T-helper 17 cell (primary cell): ENCODE results near the gene AUTS2. TPM values are rescaled to one million over a fixed set of nuclear protein-coding genes. Genes with fewer than 3 reads are reported as not detected.

ENCODE experiments used
- ATAC-seq: fragments of 150-1000 bp; cut with Tn5 transposase; 2 replicates; pipeline ENCODE4 v1.10.0; 2021; ENCODE audit warnings: mild to moderate bottlenecking, moderate library complexity
- DNase-seq, 3 donors: peaks; one replicate each; pipeline versions ENCODE4 v3.0.0 to v3.0.0-alpha.2; 2020 to 2021
- H3K9me3 ChIP-seq: one replicate; pipeline ENCODE4 v1.7.0; 2013; ENCODE audit warnings: low read length, mild to moderate bottlenecking; ENCODE audit not compliant: control insufficient read depth, poor library complexity, severe bottlenecking
- H3K27ac Mint-ChIP-seq: one replicate; pipeline ENCODE4 v1.8.0; 2022; ENCODE audit warnings: mild to moderate bottlenecking, moderate library complexity, mixed read lengths
- H3K27me3 Mint-ChIP-seq: one replicate; pipeline ENCODE4 v1.8.0; 2022; ENCODE audit warnings: mixed read lengths
- H3K36me3 Mint-ChIP-seq: one replicate; pipeline ENCODE4 v1.8.0; 2022; ENCODE audit warnings: low read depth, mixed read lengths
- H3K4me1 Mint-ChIP-seq: one replicate; pipeline ENCODE4 v1.8.0; 2022; ENCODE audit warnings: mild to moderate bottlenecking, mixed read lengths
- H3K4me3 Mint-ChIP-seq: one replicate; pipeline ENCODE4 v1.8.0; 2022; ENCODE audit warnings: mild to moderate bottlenecking, moderate library complexity, mixed read lengths
- total RNA-seq, 4 donors: library from RNA in 2 of 4; stranded (reverse) in 2 of 4; gene quantifications; one replicate each; pipeline ENCODE4 v1.2.3 and lab custom pipeline; 2022 to 2026

AUTS2 gene
- total RNA-seq, 2 donors from 2014 or later, result 84.2 to 89.5 TPM

DNA sequence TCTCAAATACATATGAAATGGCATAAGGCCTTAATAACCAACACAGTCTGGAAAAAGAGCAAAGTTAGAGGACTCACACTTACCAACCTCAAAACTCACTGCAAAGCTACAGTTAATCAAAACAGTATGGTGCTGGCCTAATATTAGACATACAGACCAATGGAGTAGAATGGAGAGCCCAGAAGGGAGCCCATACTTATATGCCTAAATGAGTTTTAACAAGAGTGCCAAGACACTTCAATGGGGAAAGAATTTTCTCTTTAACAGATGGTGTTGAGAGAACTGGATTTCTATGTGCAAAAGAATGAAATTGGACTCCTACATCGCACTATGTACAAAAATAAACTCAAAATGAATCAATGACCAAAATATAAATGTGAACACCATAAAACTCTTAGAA lies 522.6 kb downstream of the AUTS2 start:
- no peak overlapping the region for H3K4me3 Mint-ChIP-seq
- no peaks in the 10 kb centered on the region for H3K4me1 Mint-ChIP-seq
- DNase-seq (no peak), ATAC-seq (no peak)
- H3K36me3 Mint-ChIP-seq, result no peaks in the 10 kb centered on the region
- no peaks in the 10 kb centered on the region for H3K27me3 Mint-ChIP-seq
- H3K9me3 ChIP-seq, result no peaks in the 10 kb centered on the region
- no peak overlapping the region for H3K27ac Mint-ChIP-seq

DNA sequence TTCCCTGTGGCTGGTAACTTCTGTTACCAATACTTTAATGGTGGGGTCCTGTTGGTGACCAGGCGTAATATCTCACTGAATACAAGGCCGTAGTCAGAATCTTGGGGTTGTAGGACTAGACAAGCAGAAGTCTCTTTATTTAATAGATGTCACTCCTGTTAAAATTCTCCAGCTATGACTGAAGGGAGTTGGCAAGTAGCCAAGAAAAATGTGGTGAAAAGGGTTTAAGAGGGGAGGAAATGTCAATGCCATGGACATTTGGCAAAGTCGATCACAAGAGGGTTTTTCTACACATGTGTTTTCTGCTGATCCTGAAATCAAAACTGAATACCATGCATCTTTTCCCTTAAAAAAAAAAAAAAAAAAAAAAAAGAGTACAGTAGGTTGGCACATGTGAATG lies 533.5 kb downstream of the AUTS2 start:
- H3K9me3 ChIP-seq, result no peaks in the 10 kb centered on the region
- no peak overlapping the region for H3K27ac Mint-ChIP-seq
- H3K4me3 Mint-ChIP-seq, result no peak overlapping the region
- ATAC-seq (no peak), DNase-seq (no peak)
- H3K4me1 Mint-ChIP-seq, result no peaks in the 10 kb centered on the region
- no peaks in the 10 kb centered on the region for H3K36me3 Mint-ChIP-seq
- no peaks in the 10 kb centered on the region for H3K27me3 Mint-ChIP-seq

DNA sequence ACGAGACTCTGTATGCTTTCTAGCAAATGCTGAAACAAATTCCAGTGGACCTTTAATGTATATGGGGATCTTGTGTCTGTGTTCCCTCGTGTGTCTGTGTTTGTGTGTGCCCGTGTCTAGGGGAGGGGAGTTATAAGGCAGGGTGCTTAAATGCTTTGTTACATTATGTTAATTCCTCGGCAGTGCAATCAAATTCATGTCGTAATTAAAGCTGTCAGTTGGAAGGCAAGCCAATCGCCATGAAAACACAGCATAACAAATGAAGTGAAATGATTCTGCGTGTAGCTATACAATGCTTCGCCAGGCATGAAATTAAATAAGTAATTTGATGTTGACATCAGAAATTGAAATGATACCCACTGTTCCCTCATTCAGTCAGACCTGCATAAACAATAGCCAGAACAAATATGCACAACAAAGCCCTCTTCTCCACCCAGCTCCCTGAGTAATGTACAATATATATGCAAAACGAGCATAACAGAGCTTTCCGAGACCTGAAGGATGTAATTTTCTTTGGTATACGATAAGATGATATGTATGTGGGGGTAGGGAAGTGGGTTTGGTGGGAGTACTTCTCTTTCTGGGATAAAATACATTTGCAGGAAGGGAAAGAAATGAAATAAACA lies 534.1 kb downstream of the AUTS2 start:
- no peak for DNase-seq
- Mint-ChIP-seq H3K4me1 (no peaks in the 10 kb centered on the region), H3K27ac (no peak overlapping the region), H3K4me3 (no peak overlapping the region), H3K36me3 (no peaks in the 10 kb centered on the region), H3K27me3 (no peaks in the 10 kb centered on the region)
- ATAC-seq, result no peak
- H3K9me3 ChIP-seq, result no peaks in the 10 kb centered on the region

DNA sequence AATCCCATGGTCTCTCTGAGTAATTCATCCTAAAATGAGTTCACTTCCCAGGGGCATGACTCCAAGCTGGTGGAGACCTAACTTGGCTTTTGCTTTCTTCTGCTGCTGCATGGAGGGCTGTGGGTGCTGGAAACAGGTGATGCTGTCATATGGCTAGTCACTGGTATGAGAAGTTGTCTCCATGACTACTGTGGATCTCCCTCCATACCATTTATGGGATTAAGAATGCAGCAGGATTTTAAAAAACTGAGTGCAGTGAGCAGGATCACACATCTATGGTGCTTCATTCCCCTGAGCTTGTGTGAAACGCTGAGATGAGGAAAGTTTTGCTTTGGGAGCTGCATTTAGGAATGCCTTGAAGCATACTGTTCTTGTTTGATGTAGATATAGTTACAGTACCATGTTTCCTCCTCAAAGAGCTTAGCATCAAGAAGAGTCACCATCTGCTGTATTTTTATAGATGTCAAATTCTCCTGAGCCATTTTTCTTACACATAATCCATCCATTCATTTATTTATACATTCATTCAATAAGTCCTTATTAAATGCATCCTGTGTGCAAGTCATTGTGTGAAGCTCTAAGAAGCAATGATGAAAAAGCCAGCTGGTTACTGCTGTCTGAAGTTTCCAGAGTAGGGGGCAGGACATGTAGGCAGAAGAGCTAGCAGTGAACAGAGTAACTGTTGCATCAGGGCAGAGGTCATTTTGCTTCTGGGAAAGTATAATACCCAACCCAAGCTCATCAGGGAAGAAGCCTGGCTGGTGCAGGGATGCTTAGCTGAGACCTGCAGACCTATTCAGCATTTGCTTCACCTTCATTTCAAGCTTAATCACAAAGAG lies 534.8 kb downstream of the AUTS2 start:
- H3K9me3 ChIP-seq, result no peaks in the 10 kb centered on the region
- Mint-ChIP-seq H3K4me1 (no peaks in the 10 kb centered on the region), H3K27ac (no peak overlapping the region), H3K36me3 (no peaks in the 10 kb centered on the region), H3K4me3 (no peak overlapping the region), H3K27me3 (no peaks in the 10 kb centered on the region)
- ATAC-seq (no peak), DNase-seq (no peak)

DNA sequence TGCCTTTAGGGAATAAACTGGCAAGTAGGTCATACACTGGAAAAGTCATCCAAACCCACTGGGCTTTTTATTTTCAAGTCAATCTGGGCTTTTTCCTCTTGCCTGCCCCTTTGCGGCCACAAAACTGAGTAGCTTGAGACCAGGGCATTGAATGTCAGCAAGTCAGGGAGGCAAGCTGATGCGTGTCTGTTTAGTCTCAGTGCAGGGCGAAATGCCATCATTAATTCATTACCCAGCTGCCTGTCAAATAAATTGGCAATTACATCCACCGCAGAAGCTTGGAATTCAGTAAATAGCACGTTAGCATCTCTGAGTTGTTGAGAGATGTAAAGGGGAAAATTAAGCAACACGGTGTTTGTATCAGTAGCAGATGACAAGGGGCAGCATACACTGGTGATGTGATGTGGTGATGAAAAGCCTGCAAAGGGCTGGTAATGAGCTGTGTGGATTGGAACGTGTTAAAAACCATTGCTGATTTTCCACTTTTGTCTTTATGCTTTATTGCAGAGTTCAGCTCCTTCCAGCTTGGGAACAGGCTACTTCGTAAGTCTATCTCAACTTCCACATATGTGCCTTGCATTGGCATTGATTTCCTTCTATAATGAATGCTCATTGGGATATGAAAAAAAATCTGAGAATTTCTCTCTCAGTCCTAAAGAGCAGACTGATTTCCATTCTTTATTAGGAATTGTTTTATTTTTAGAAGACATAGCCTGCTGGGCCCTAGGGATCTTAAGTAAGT lies 535.9 kb downstream of the AUTS2 start:
- Mint-ChIP-seq H3K27ac (no peak overlapping the region), H3K4me3 (no peak overlapping the region), H3K36me3 (no peaks in the 10 kb centered on the region), H3K4me1 (no peaks in the 10 kb centered on the region), H3K27me3 (no peaks in the 10 kb centered on the region)
- no peak for ATAC-seq
- DNase-seq, result no peak
- no peaks in the 10 kb centered on the region for H3K9me3 ChIP-seq

DNA sequence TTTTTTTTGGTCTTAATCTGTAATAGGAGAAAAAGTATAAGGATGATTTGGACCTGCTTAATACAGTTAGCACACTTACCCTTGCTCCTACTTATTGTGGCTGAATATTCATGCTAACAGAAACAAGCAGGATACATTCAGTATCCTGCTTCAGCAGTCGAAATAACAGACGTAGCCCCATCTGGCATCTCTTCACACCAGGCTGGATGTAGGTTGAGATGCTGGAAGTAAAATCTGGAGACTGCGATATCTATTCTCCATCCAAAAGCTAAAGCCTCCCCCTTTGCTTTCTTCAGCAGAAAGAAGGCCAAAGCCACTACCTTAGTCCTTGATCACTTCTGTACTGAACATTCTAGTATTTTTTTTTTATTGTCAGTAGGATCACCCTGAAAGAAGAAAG lies 537.4 kb downstream of the AUTS2 start:
- H3K9me3 ChIP-seq, result no peaks in the 10 kb centered on the region
- DNase-seq (no peak), ATAC-seq (no peak)
- H3K27me3 Mint-ChIP-seq, result no peaks in the 10 kb centered on the region
- H3K36me3 Mint-ChIP-seq, result no peaks in the 10 kb centered on the region
- H3K4me1 Mint-ChIP-seq, result no peaks in the 10 kb centered on the region
- H3K27ac Mint-ChIP-seq, result no peak overlapping the region
- H3K4me3 Mint-ChIP-seq, result no peak overlapping the region

DNA sequence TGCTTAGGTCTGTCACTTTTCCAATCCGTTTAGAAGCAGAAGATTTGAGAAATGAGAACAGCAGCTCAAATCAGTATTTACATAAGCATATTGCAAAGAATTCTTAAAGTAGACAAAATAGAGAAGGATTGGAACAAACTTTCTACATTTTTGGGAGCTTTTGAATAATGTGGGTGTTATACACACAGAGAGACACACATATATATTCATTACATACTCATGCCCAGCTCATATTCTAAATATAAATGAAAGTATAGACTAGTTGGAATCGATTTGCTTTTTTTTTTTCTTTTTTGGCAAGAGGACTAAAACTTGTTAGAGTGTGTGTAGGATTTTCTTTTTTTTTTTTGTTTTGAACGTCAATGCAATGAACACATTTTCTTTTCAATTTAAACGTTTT lies 538.9 kb downstream of the AUTS2 start:
- Mint-ChIP-seq H3K36me3 (no peaks in the 10 kb centered on the region), H3K27ac (no peak overlapping the region), H3K4me3 (no peak overlapping the region), H3K27me3 (no peaks in the 10 kb centered on the region), H3K4me1 (no peaks in the 10 kb centered on the region)
- ATAC-seq, result no peak
- DNase-seq, result no peak
- H3K9me3 ChIP-seq, result no peaks in the 10 kb centered on the region

DNA sequence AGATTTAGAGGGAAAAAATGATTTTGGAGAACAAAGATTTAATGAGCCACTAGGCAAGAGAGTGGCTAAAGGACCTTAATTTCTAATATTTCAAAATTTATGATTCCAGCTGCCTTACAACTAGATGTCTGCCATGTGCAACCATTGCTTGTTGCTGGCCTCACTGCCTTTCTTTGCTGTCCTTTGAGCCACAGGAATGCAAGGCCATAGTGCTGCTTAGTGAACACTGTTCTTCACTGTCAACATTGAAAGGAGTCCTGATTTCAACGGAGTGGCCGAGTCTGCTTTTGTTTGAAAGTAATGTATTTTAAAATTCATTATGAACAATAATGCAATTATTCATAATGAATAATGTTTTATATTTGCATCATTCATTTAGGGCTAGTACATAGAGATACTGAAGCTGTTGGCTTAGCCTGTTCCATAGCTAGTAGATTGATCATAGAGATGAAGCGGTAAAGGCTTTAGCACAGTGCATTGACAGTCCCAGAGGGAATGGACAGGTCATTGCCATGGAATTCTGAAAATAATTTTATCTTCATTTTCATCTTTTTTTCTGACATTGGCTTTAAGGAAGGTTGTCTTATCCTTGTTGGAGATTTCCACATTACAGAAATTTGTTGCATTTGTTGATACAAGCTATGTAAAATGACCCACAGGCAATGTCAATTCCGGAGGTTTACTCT lies 544.1 kb downstream of the AUTS2 start:
- Mint-ChIP-seq H3K27me3 (peaks cover 6% of the 10 kb centered on the region), H3K4me1 (no peaks in the 10 kb centered on the region), H3K36me3 (no peaks in the 10 kb centered on the region), H3K4me3 (no peak overlapping the region), H3K27ac (no peak overlapping the region)
- no peak for ATAC-seq
- H3K9me3 ChIP-seq, result no peaks in the 10 kb centered on the region
- no peak for DNase-seq

DNA sequence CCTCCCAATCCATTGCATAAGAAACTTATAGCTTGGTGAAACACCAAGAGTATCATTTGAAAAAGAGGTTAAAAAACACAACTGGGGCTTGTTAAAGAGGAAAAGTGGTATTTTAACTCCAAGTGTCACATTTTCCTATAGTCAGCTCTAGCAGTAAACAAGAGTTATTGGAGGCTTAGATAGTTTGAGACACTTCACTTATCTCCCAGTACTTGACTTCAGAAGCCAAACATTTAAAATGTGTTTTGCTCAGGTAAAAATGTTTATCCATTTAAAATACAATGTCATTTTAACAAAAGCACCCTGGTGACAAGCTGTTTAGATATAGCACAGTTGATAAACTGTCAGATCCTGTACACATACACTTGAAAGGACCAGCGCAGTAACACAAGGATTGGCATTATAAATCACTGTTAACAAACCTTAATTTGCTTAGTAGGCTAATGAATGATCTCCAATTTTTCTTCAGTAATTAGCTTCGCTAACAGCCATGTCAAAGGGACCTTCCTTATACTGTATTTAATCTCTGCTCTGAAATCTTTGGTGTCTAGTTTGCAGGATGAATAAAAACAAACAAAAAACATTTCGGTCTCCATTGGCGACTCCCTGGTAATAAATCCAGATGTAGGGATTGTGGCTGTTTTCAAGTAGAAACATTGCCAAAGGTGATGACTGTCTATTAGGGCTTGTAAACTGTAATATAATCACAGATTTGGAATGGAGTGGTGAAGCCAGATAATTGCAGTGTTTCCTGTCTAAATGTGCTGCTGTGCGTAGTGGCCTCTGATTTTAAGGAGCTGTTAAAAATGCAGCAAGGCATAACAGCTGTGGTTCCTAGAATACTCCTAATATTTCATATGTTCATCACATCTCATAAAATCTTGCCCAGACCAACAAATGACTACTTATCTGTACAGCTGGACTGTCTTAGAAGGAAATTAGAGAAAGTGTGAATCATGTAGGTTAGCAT lies 545.1 kb downstream of the AUTS2 start:
- H3K27me3 Mint-ChIP-seq, result peaks cover 6% of the 10 kb centered on the region
- H3K27ac Mint-ChIP-seq, result no peak overlapping the region
- DNase-seq, result no peak
- no peaks in the 10 kb centered on the region for H3K36me3 Mint-ChIP-seq
- H3K9me3 ChIP-seq, result no peaks in the 10 kb centered on the region
- H3K4me1 Mint-ChIP-seq, result no peaks in the 10 kb centered on the region
- H3K4me3 Mint-ChIP-seq, result no peak overlapping the region
- no peak for ATAC-seq

DNA sequence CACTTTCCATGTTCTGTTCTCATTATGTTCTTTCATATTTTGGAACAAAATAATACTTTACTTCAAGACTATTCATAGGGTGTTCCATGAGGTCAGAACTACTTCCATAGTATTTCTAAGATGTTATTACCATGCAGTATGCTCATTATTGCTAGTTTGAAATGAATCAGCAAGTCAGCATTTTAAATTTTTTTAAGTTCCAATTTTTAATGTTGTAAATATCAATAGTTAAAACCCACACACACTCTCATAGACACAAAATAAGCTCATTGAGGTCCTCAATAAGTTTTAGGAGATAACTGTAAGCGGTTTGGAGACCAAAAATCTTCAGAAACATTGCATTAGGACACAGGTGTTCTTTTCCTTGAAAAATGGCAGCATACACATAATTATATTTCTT lies 550.7 kb downstream of the AUTS2 start:
- no peak for ATAC-seq
- Mint-ChIP-seq H3K4me3 (no peak overlapping the region), H3K36me3 (no peaks in the 10 kb centered on the region), H3K4me1 (no peaks in the 10 kb centered on the region), H3K27me3 (peaks cover 5% of the 10 kb centered on the region), H3K27ac (no peak overlapping the region)
- no peak for DNase-seq
- H3K9me3 ChIP-seq, result no peaks in the 10 kb centered on the region

DNA sequence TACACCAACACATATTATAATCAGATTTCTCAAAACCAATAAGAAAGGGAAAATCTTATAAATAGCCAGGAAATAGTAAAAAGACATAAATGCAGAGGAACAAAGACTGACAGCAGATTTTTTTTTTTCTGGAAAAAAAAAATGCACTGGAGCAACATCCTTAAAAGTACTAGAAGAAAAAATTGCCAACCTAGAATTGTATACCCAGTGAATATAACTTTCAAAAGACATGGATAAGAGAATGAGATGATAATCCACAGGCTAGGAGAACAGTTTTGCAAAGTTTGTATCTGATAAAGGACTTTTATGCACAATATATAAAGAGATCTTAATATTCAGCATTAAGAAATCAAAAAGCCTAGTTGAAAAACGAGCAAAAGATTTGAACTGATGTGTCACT lies 554.0 kb downstream of the AUTS2 start:
- H3K9me3 ChIP-seq, result no peaks in the 10 kb centered on the region
- H3K27me3 Mint-ChIP-seq, result peaks cover 5% of the 10 kb centered on the region
- DNase-seq, result no peak
- no peak overlapping the region for H3K27ac Mint-ChIP-seq
- H3K4me1 Mint-ChIP-seq, result no peaks in the 10 kb centered on the region
- ATAC-seq, result no peak
- H3K36me3 Mint-ChIP-seq, result no peaks in the 10 kb centered on the region
- H3K4me3 Mint-ChIP-seq, result no peak overlapping the region

DNA sequence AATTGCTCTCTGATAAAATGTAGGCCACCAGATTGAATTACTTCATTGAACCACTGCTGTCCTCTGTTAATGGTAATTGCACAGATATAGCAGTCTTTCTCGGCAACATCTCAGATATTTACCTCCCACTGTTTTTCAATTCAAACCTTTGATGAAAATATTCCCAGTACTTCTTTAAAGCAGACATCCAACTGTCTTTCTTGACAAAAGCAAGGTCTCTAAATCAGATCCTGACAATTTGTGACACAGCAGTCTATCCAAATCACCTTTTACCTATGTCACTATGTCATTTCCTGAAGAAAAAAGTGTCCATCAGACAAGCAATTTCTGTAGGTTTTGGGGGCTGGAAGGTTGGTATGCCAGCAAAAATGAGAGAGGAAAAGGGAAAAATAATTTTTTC lies 555.7 kb downstream of the AUTS2 start:
- Mint-ChIP-seq H3K36me3 (no peaks in the 10 kb centered on the region), H3K4me3 (no peak overlapping the region), H3K27me3 (peaks cover 5% of the 10 kb centered on the region), H3K4me1 (no peaks in the 10 kb centered on the region), H3K27ac (no peak overlapping the region)
- no peak for ATAC-seq
- no peak for DNase-seq
- H3K9me3 ChIP-seq, result no peaks in the 10 kb centered on the region
